H1 (cell line): Measurements from ENCODE around the gene EFEMP2. TPM values are rescaled to one million over a fixed set of nuclear protein-coding genes. Genes with fewer than 3 reads are reported as not detected.
A peak's percentile ranks its signal among the peaks of the same experiment; 100 is the strongest.

ENCODE experiments used
- BACH1 ChIP-seq: IDR thresholded peaks from 2 replicates; pipeline ENCODE4 v1.6.1; 2012; ENCODE audit warnings: low read length, improper control_type of control experiment
- BCL11A ChIP-seq, 2 experiments: IDR thresholded peaks; one replicate each; pipeline ENCODE4 v1.6.1; 2011; ENCODE audit warnings: low read depth in 2 of 2, low read length in 2 of 2, mild to moderate bottlenecking in 2 of 2
- BRCA1 ChIP-seq: IDR thresholded peaks from 2 replicates; pipeline ENCODE4 v1.6.1; 2012; ENCODE audit warnings: low read depth, low read length, improper control_type of control experiment
- CEBPB ChIP-seq: IDR thresholded peaks from 2 replicates; pipeline ENCODE4 v1.6.1; 2012; ENCODE audit warnings: low read depth, low read length
- EZH2 ChIP-seq: fragments of 200-600 bp; sonication (generic); IDR thresholded peaks from 2 replicates; pipeline ENCODE4 v1.7.1; 2012; ENCODE audit warnings: low read depth, mild to moderate bottlenecking, moderate library complexity, low read length, inconsistent platforms; ENCODE audit not compliant: severe bottlenecking
- FOSL1 ChIP-seq: IDR thresholded peaks from 2 replicates; pipeline ENCODE4 v1.6.1; 2011; ENCODE audit warnings: mild to moderate bottlenecking, low read depth, low read length, moderate library complexity; ENCODE audit not compliant: insufficient read depth
- HDAC2 ChIP-seq, 2 experiments: fragments of 300-600 bp in 1 of 2; sonication (generic) in 1 of 2; IDR thresholded peaks; 2 replicates each; pipeline ENCODE4 v1.6.1; 2011 to 2012; ENCODE audit warnings: low read depth in 2 of 2, low read length in 2 of 2, mild to moderate bottlenecking in 2 of 2, moderate library complexity in 2 of 2, borderline replicate concordance in 1 of 2, inconsistent platforms in 1 of 2
- KDM4A ChIP-seq: IDR thresholded peaks from one replicate; pipeline ENCODE4 v1.7.1; 2012; ENCODE audit warnings: low read depth, mild to moderate bottlenecking, moderate library complexity, low read length, inconsistent platforms; ENCODE audit not compliant: severe bottlenecking
- NANOG ChIP-seq: IDR thresholded peaks from 2 replicates; pipeline ENCODE4 v1.6.1; 2011; ENCODE audit warnings: low read length, low read depth, mild to moderate bottlenecking, inconsistent platforms; ENCODE audit not compliant: insufficient read depth, poor library complexity, severe bottlenecking
- POLR2AphosphoS5 ChIP-seq: IDR thresholded peaks from 2 replicates; pipeline ENCODE4 v1.6.1; 2011; ENCODE audit warnings: low read depth, low read length
- RAD21 ChIP-seq, 2 experiments: IDR thresholded peaks in 1 of 2; conservative IDR thresholded peaks in 1 of 2; 2 replicates each; pipeline ENCODE4 v1.6.1; 2011; ENCODE audit warnings: low read depth in 2 of 2, low read length in 2 of 2, improper control_type of control experiment in 1 of 2, inconsistent platforms in 1 of 2, mild to moderate bottlenecking in 1 of 2, moderate library complexity in 1 of 2
- RNF2 ChIP-seq: fragments of 200-900, 300-1000 bp; sonication (generic); IDR thresholded peaks from 2 replicates; pipeline ENCODE4 v1.7.1; 2016; ENCODE audit warnings: borderline replicate concordance, low read depth, mild to moderate bottlenecking, antibody characterized with exemption, low read length; ENCODE audit not compliant: poor library complexity, severe bottlenecking; ENCODE audit errors: missing control alignments
- RXRA ChIP-seq: IDR thresholded peaks from 2 replicates; pipeline ENCODE4 v1.6.1; 2011; ENCODE audit warnings: low read depth, mild to moderate bottlenecking, low read length, moderate library complexity; ENCODE audit not compliant: insufficient read depth
- SP4 ChIP-seq: IDR thresholded peaks from 2 replicates; pipeline ENCODE4 v1.6.1; 2012; ENCODE audit warnings: low read length, inconsistent platforms
- SRF ChIP-seq: IDR thresholded peaks from 2 replicates; pipeline ENCODE4 v1.6.1; 2011; ENCODE audit warnings: mild to moderate bottlenecking, low read depth, low read length, moderate library complexity
- TAF1 ChIP-seq: IDR thresholded peaks from 2 replicates; pipeline ENCODE4 v1.6.1; 2011; ENCODE audit warnings: mild to moderate bottlenecking, low read depth, low read length
- TBP ChIP-seq: IDR thresholded peaks from 2 replicates; pipeline ENCODE4 v1.6.1; 2011; ENCODE audit warnings: low read depth, low read length, improper control_type of control experiment
- TEAD4 ChIP-seq: IDR thresholded peaks from 2 replicates; pipeline ENCODE4 v1.6.1; 2012; ENCODE audit warnings: low read depth, low read length, inconsistent platforms, mixed read lengths
- YY1 ChIP-seq: IDR thresholded peaks from 2 replicates; pipeline ENCODE4 v1.6.1; 2011; ENCODE audit warnings: low read depth, mild to moderate bottlenecking, low read length
- ZNF274 ChIP-seq: IDR thresholded peaks from 2 replicates; pipeline ENCODE4 v1.7.0; 2012; ENCODE audit warnings: low read length, borderline replicate concordance; ENCODE audit errors: extremely low read depth
- polyA plus RNA-seq, 7 experiments: library from polyadenylated mRNA; depleted of rRNA in 3 of 7; stranded (reverse) in 5 of 7; unstranded in 2 of 7; fragments of >200 nt in 5 of 7; fragments of 200-250 nt in 2 of 7; gene quantifications; 1 replicate in 5 of 7; 2 replicates in 1 of 7; 4 replicates in 1 of 7; pipeline versions ENCODE4 v1.2.1 to v1.2.3, GENCODE V29; 2011 to 2013; ENCODE audit warnings: missing spikeins in 2 of 7, mixed read lengths in 2 of 7
- total RNA-seq: library from RNA; stranded (reverse); fragmentation: NEBNext Ultra II Directional; extraction: Animal tissue kit (Norgen Biotek cat#: 25700); gene quantifications from 2 replicates; pipeline ENCODE4 v1.2.1, GENCODE V29; 2021
- TF ChIP-seq, protein P1 (sequence below): IDR thresholded peaks from 2 replicates; pipeline ENCODE4 v1.6.1; 2012; ENCODE audit warnings: low read length, inconsistent platforms
- TF ChIP-seq, protein P2 (sequence below): IDR thresholded peaks from 2 replicates; pipeline ENCODE4 v1.6.1; 2012; ENCODE audit warnings: inconsistent platforms

Gene EFEMP2
- total and polyA plus RNA-seq, 2 of the 8 experiments (the other 6 are each of a cell fraction or from before 2014, with no cell fraction given): 8.8 to 17.2 TPM

DNA sequence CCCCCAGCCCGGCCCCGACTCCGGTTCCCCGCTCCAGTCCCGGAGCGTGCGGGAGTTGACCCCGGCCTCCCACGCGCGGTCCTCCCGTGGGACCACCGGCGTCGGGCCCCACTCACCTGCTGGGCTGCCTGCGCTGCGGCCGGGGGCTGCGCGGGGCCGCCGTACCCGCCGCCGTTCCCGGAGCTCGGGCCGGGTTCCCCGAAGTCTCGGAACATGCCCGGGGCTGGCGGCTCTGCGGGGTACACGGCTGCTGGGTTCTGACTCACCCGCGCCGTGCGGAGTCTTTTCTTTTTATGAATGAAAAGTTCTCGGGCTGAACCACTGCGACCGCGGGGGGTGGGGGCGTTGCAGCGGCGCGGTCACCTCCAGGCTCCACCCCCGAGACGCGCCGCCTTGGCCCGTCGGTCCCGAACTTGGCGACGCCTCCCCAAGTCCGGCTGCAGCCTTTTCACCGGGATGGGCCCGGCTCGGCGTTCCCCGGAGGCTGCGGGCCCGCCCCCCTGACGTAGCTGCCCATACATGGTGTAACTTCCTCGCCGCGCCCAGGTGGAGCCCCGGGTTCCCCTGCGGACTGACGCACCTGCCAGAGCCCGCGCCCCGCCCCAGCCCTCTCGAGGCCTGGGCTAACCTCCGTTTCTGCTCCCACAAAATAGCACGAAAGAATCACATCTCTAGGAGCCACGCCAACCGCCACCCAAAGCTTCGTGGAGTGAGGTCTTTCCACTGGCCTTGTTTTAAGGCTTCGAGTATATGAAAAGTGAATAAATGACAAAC is 27.7 kb upstream of the EFEMP2 start, which contains the start of gene FOSL1 (continued):
- no peak for TF ChIP-seq RAD21 (IDR thresholded peaks at IDR 0.05 in 1 of 2, conservative IDR thresholded peaks at IDR 0.05 in 1 of 2; ENCODE audit: low read depth in 2 of 2, low read length in 2 of 2)
- TF ChIP-seq SP4: no peak
- TF ChIP-seq HDAC2 (IDR thresholded peaks at IDR 0.05; ENCODE audit: borderline replicate concordance in 1 of 2, low read depth in 2 of 2, low read length in 2 of 2): no peak; a peak in 1 of 4 replicates
- TF ChIP-seq TAF1: peak; percentile 84
- TF ChIP-seq, protein P1, sequence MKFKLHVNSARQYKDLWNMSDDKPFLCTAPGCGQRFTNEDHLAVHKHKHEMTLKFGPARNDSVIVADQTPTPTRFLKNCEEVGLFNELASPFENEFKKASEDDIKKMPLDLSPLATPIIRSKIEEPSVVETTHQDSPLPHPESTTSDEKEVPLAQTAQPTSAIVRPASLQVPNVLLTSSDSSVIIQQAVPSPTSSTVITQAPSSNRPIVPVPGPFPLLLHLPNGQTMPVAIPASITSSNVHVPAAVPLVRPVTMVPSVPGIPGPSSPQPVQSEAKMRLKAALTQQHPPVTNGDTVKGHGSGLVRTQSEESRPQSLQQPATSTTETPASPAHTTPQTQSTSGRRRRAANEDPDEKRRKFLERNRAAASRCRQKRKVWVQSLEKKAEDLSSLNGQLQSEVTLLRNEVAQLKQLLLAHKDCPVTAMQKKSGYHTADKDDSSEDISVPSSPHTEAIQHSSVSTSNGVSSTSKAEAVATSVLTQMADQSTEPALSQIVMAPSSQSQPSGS: no peak
- no peak for TF ChIP-seq YY1
- TF ChIP-seq TBP: peak; percentile 80
- TF ChIP-seq CEBPB: no peak
- TF ChIP-seq, protein P2, sequence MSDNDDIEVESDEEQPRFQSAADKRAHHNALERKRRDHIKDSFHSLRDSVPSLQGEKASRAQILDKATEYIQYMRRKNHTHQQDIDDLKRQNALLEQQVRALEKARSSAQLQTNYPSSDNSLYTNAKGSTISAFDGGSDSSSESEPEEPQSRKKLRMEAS: peak; percentile 92
- no peak for TF ChIP-seq FOSL1
- TF ChIP-seq EZH2: no peak
- no peak for TF ChIP-seq NANOG
- no peak for TF ChIP-seq BRCA1
- no peak for TF ChIP-seq RXRA
- TF ChIP-seq KDM4A: no peak
- TF ChIP-seq RNF2: no peak
- TF ChIP-seq ZNF274: no peak
- peak; percentile 96 for TF ChIP-seq SRF
- TF ChIP-seq TEAD4: no peak
- TF ChIP-seq BCL11A (IDR thresholded peaks at IDR 0.05; ENCODE audit: low read depth in 2 of 2, low read length in 2 of 2): no peak
- no peak for TF ChIP-seq POLR2AphosphoS5
- no peak for TF ChIP-seq BACH1
